ENCODE measurements around the gene RNF141. TPM values are rescaled to one million over a fixed set of nuclear protein-coding genes. Genes with fewer than 3 reads are reported as not detected.

The RNF141 gene
- total and polyA plus RNA-seq, 2 donors (not counting 3 experiments of a cell fraction or from before 2014, with no cell fraction given): 9.4 to 32.4 TPM

DNA sequence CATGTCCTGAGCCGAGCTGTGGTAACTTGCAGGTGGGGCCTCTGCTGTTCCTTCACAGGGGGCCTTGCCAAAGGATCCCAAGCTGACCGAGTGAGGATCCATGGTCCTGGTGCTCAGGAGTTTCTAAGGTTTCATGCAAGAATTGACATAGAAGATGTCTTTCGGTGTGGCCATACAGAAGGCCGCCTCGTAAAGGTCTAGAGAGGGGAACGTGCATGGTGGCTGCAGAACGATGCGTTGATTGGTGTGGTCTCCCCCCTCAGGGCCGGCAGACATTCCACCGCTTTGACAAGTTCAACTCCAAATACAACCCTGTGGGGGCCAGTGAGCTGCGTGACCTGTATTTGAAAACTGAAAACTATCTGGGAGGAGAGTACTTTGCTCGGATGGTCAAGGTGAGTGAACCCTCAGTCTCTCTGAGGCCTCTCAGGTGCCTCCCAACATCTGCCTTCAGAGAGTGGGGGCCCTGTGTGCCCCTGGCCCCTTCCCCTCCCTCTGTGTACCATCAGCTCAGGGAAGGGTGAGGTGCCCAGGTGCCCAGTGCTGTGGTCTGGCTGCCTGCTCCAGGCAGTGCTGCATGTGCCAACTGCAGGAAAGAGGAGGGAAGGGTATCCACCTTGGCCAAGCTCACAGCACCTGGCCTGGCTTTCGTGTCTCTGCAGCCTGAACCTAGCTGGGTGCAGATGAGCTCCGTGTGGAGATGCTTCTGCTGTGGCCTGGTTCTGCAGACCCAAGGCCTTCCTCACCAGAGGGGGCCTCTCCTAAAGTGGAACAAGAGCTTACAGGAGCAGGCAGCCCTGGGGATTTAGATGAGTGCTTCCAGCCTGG lies 46.1 kb downstream of the RNF141 start:
- dilution Hi-C loops (cut with MboI; ENCODE audit: extremely low pct_ligation_motif_present, low sequenced_read_pairs) (no loop called here), intact Hi-C loops (cut with micrococcal nuclease) (no loop called here)
- Histone ChIP-seq H3K27ac (ENCODE audit: insufficient read depth, low read depth, low read length) (no peak overlapping the region), H3K9ac (replicated peaks; ENCODE audit: extremely low read depth, insufficient read depth, low read length) (no peak overlapping the region), H3K4me1 (ENCODE audit: control insufficient read depth, extremely low read depth, insufficient read depth, low read length) (peaks cover 16% of the 10 kb centered on the region), H2AFZ (ENCODE audit: low read depth, low read length) (no peak overlapping the region), H3K36me3 (ENCODE audit: control insufficient read depth in 2 of 2, extremely low read depth in 1 of 2, insufficient read depth in 2 of 2, low read length in 2 of 2) (no peaks in the 10 kb centered on the region), H4K20me1 (replicated peaks; ENCODE audit: control insufficient read depth, extremely low read depth, insufficient read depth, low read length) (no peaks in the 10 kb centered on the region), H3K79me2 (ENCODE audit: control insufficient read depth, insufficient read depth, low read length) (no peaks in the 10 kb centered on the region), H3K4me2 (ENCODE audit: insufficient read depth, low read length) (no peak overlapping the region), H3K9me1 (replicated peaks; ENCODE audit: control insufficient read depth, extremely low read depth, insufficient read depth, low read length) (no peaks in the 10 kb centered on the region), H3K4me3 (replicated peaks in 1 of 3; ENCODE audit: insufficient read depth in 1 of 3, low read depth in 1 of 3, low read length in 3 of 3) (no peak overlapping the region), H3K27me3 (ENCODE audit: control insufficient read depth in 2 of 2, insufficient read depth in 2 of 2, low read length in 2 of 2) (no peaks in the 10 kb centered on the region), H3K9me3 (replicated peaks; ENCODE audit: control insufficient read depth, insufficient read depth, low read length) (no peaks in the 10 kb centered on the region)
- ChIA-PET CTCF (interaction anchor here (1.2 kb wide), 2 partner anchors 8 to 42 kb away, joined by 3 to 4 read pairs; no protein-coding TSS in a partner anchor), POLR2A (no interaction called here)
- no TSS peak for BruUV-seq (replicated peaks)
- no peak for TF ChIP-seq GATA2 (IDR thresholded peaks at IDR 0.05; ENCODE audit: insufficient read depth, insufficient read length, low read depth, low read length)
- DNase-seq (ENCODE audit: low read depth, low spot score) (no peak), FAIRE-seq (no peak)

DNA sequence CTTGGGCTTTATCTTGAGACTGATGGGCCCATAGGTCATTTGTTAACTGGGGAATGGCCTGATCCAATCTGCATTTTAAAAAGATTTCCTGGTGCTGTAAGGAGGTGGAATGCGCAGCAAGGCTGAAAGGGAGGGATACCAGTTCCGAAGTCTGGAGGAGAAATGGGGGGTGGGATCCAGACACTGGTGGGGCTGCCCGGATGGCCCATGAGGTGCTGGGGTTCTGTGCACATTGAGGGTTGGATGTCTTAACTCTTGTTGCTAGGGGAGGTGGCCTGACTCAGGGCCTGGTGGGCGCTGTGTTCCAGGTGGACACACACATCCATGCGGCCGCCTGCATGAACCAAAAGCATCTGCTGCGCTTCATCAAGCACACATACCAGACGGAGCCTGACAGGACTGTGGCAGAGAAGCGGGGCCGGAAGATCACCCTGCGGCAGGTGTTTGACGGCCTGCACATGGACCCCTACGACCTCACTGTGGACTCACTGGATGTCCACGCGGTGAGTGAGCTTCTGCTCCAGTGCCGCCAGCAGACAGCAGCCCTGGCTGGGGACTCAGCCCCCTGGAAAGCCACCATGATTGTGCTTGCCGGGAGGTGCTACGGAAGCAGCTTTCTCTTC lies 47.8 kb downstream of the RNF141 start:
- CTCF ChIA-PET: no interaction called here
- H3K9me1 ChIP-seq (replicated peaks; ENCODE audit: control insufficient read depth, extremely low read depth, insufficient read depth, low read length): no peaks in the 10 kb centered on the region
- intact Hi-C loops (cut with micrococcal nuclease) (no loop called here), dilution Hi-C loops (cut with MboI; ENCODE audit: extremely low pct_ligation_motif_present, low sequenced_read_pairs) (no loop called here)
- H3K79me2 ChIP-seq (ENCODE audit: control insufficient read depth, insufficient read depth, low read length): no peaks in the 10 kb centered on the region
- TF ChIP-seq POLR2AphosphoS5 (IDR thresholded peaks at IDR 0.05; ENCODE audit: insufficient read depth, low read depth, low read length) (no peak), MYC (IDR thresholded peaks at IDR 0.05; ENCODE audit: low read depth, low read length) (no peak), GATA2 (IDR thresholded peaks at IDR 0.05; ENCODE audit: insufficient read depth, insufficient read length, low read depth, low read length) (no peak), FOS (IDR thresholded peaks at IDR 0.05; ENCODE audit: borderline replicate concordance, insufficient read depth, low read length) (no peak), JUN (IDR thresholded peaks at IDR 0.05; ENCODE audit: borderline replicate concordance, insufficient read depth, insufficient read length, low read depth) (no peak), POLR2A (IDR thresholded peaks at IDR 0.05; ENCODE audit: low read depth, low read length) (no peak), EZH2 (IDR thresholded peaks at IDR 0.05; ENCODE audit: borderline replicate concordance, low read depth, low read length, severe bottlenecking) (no peak)
- TF ChIP-seq, protein P1, sequence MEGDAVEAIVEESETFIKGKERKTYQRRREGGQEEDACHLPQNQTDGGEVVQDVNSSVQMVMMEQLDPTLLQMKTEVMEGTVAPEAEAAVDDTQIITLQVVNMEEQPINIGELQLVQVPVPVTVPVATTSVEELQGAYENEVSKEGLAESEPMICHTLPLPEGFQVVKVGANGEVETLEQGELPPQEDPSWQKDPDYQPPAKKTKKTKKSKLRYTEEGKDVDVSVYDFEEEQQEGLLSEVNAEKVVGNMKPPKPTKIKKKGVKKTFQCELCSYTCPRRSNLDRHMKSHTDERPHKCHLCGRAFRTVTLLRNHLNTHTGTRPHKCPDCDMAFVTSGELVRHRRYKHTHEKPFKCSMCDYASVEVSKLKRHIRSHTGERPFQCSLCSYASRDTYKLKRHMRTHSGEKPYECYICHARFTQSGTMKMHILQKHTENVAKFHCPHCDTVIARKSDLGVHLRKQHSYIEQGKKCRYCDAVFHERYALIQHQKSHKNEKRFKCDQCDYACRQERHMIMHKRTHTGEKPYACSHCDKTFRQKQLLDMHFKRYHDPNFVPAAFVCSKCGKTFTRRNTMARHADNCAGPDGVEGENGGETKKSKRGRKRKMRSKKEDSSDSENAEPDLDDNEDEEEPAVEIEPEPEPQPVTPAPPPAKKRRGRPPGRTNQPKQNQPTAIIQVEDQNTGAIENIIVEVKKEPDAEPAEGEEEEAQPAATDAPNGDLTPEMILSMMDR (IDR thresholded peaks at IDR 0.05; ENCODE audit: extremely low read depth in 1 of 2, insufficient read depth in 1 of 2, low read depth in 1 of 2, low read length in 2 of 2): no peak
- TF ChIP-seq, protein P2, sequence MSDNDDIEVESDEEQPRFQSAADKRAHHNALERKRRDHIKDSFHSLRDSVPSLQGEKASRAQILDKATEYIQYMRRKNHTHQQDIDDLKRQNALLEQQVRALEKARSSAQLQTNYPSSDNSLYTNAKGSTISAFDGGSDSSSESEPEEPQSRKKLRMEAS (IDR thresholded peaks at IDR 0.05; ENCODE audit: insufficient read depth, insufficient read length): no peak
- no peak overlapping the region for H3K27ac ChIP-seq (ENCODE audit: insufficient read depth, low read depth, low read length)
- no peak for DNase-seq (ENCODE audit: low read depth, low spot score)
- no TSS peak for BruUV-seq (replicated peaks)
- no peak overlapping the region for H3K4me2 ChIP-seq (ENCODE audit: insufficient read depth, low read length)
- FAIRE-seq: no peak
- no peak overlapping the region for H2AFZ ChIP-seq (ENCODE audit: low read depth, low read length)
- H3K9ac ChIP-seq (replicated peaks; ENCODE audit: extremely low read depth, insufficient read depth, low read length): no peak overlapping the region
- H4K20me1 ChIP-seq (replicated peaks; ENCODE audit: control insufficient read depth, extremely low read depth, insufficient read depth, low read length): no peaks in the 10 kb centered on the region
- H3K27me3 ChIP-seq (ENCODE audit: control insufficient read depth in 2 of 2, insufficient read depth in 2 of 2, low read length in 2 of 2): no peaks in the 10 kb centered on the region
- H3K4me1 ChIP-seq (ENCODE audit: control insufficient read depth, extremely low read depth, insufficient read depth, low read length): peaks cover 17% of the 10 kb centered on the region
- H3K9me3 ChIP-seq (replicated peaks; ENCODE audit: control insufficient read depth, insufficient read depth, low read length): no peaks in the 10 kb centered on the region
- no peak overlapping the region for H3K4me3 ChIP-seq (replicated peaks in 1 of 3; ENCODE audit: insufficient read depth in 1 of 3, low read depth in 1 of 3, low read length in 3 of 3)
- POLR2A ChIA-PET: no interaction called here
- no peaks in the 10 kb centered on the region for H3K36me3 ChIP-seq (ENCODE audit: control insufficient read depth in 2 of 2, extremely low read depth in 1 of 2, insufficient read depth in 2 of 2, low read length in 2 of 2)
